GM13976 (cell line): ENCODE data around the gene ST3GAL2.
"Not testable (repeated sequence)": the region's sequence is repeated elsewhere in the genome, so short reads cannot be mapped to it uniquely, and the experiment has no call there.

Source experiments
- DNase-seq: peaks from one replicate; pipeline ENCODE4 v3.0.0; 2012; ENCODE audit warnings: low spot score
- in situ Hi-C: fragments of 300-500 bp; cut with MboI; formaldehyde crosslinking; loops from one replicate; pipeline ENCODE4 v1.12.0; 2022; ENCODE audit warnings: low sequenced_read_pairs, mixed read lengths, inconsistent platforms; ENCODE audit not compliant: unreplicated experiment
- TF ChIP-seq, protein P1 (sequence below): IDR thresholded peaks from 2 replicates; pipeline ENCODE4 v1.5.1; 2012; ENCODE audit warnings: borderline replicate concordance, mild to moderate bottlenecking; ENCODE audit not compliant: insufficient read depth; ENCODE audit errors: extremely low read depth, missing control alignments, control extremely low read depth

Gene ST3GAL2

DNA sequence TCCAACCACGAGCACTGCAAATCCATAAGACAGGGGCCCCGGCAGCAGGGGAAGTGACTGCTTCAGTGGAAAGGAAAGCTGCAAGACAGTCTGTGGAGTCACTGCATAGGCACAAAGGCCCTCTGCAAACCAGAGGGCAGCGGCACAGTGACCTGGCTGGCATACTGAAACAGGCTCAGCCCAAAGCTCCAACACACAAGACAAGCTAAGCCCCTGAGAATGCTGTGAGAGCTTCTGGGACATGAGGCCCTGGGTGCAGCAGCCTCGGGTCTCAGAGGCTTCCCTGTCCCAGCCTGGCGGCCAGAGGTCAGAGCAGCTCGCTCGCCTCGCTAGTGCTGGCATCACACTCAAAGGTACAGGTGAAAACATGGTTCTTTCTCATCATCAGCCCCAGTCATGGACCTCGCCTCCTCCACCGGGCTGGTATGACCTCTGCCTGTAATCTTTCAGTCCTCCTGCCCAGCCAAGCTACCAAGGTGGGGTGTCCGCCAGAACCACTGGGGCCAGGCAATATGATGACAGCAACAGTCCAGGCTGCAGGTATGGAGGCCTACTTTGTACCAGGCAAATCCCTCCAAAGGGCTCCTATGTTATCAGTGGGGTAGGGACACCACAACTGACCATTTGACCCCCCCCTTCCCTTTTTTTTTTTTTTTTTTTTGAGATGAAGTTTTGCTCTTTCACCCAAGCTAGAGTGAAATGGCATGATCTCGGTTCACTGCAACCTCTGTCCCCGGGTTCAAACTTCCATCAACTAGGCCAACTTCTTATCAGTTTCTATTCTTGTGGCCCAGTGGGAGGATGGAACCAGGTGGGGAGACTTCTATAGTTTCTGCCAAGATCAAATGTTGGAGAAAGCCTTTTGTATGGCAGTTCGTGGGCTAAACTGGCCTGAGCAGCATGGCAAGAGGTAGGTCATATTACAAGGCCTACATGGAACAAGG, 19.2 kb downstream of the ST3GAL2 start:
- TF ChIP-seq, protein P1, sequence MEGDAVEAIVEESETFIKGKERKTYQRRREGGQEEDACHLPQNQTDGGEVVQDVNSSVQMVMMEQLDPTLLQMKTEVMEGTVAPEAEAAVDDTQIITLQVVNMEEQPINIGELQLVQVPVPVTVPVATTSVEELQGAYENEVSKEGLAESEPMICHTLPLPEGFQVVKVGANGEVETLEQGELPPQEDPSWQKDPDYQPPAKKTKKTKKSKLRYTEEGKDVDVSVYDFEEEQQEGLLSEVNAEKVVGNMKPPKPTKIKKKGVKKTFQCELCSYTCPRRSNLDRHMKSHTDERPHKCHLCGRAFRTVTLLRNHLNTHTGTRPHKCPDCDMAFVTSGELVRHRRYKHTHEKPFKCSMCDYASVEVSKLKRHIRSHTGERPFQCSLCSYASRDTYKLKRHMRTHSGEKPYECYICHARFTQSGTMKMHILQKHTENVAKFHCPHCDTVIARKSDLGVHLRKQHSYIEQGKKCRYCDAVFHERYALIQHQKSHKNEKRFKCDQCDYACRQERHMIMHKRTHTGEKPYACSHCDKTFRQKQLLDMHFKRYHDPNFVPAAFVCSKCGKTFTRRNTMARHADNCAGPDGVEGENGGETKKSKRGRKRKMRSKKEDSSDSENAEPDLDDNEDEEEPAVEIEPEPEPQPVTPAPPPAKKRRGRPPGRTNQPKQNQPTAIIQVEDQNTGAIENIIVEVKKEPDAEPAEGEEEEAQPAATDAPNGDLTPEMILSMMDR = no peak
- no peak for DNase-seq
- in situ Hi-C loops = no loop called here

DNA sequence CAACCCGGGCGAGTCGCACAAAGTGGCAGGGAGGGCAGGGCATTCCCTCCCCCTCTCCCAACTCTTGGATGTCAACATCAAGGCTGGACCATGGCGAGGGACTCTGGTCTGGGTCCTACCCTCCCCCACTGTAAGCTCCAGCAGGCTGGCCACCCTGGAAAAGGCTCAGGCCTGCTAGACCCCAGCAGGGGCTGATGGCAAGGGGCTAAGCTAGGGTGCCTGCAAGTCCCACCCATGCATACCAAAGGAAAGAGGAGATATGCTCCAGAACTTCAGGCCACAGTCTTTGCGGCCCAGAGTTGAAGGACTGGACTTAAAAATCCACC, 19.9 kb downstream of the ST3GAL2 start:
- in situ Hi-C loops = no loop called here
- no peak for DNase-seq
- TF ChIP-seq, protein P1 = no peak

DNA sequence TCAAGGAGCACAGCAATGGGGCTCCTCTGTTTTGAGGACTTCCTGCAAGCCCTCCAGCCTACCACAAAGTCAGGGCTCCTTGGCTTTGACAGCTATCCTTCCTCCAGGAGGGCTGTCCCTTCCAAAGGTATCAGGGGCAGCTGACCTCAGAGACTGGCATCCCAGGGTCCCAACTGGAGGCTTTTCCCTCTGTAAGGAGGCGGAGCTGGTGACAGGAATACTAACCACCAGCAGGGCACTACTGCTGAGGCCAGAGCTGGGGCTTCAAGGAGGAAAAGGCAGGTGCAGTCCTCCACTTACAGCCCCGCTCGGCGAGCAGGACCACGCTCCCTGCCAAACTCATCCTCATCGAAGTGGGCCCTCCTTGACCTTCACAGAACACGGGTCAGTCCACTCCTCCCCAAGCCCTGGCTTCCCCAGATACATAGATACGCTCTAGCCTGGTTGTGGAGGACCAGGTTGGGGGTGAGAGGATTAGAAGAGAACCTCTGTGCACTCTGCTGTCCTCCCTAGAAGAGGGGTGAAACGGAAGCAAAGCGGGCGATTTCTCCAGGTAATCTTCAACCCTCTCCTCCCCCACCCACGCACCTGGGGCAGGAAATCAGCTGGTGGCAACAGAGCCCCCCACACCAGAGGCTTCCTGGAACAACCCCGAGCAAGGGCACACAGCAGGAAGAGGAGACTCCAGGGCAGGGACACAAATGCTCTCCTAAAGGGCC, 20.5 kb downstream of the ST3GAL2 start:
- TF ChIP-seq, protein P1 = no peak
- no peak for DNase-seq
- in situ Hi-C loops = no loop called here

DNA sequence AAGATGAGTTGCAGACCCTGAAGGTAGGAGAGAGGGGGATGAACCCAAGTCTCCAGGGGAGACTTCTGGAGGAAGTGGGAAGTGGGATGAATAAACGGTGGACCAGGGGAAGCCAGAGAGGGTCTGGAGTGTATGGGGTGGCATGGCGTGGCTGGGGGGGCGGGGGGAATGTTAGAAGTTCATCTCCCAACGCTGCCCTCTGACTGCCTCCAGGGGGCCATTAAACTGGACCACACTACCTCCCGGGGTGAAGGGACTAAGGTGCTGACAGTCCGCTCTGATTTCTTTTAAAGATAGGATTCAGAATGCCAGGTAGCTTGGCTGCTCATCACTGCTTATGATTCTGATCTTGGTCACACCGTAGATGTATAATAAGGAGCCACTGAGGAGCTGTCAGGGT, 21.2 kb downstream of the ST3GAL2 start:
- TF ChIP-seq, protein P1 = peak; percentile 4
- in situ Hi-C loops = no loop called here

DNA sequence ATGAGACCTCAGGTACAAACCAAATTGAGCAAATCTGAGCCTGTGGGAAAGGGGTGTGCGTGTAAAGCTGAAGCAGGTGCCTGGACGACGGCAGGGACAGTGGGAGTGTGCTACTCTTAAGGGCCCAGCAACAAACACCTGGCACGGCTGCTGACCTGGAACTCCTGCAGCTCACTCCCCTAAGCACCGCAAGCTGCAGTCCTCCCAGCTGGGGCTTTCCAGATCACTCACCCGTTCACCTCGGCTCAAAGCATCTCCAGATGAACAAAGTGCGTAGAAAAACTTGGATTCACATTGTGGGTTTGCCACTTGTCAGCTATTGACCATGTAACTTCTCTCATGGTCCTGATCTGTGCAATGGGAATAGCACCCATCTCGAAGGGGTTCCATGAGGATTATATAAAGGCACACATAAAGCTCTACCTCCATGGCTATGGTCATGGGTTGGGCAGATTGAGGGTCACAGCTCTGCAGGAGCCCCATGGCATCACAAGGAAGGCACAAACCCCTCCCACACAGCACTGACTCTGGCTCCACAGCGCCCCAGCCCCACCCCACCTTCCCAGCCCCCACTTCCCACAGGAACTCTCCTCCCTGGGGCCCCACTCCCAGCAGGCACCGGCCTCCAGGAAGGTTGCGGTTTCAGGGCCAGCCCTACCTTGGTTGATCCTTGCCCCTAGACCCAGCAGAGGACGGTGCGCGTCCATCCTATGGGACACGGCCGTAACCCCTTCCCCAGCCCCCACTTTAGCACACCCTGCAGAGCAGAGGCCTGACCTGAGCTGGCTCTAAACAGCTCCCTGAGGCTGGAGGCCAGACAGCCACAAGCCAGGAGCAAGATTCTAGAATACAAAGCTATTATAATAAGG, 21.9 kb downstream of the ST3GAL2 start:
- DNase-seq = peak; percentile 83
- TF ChIP-seq, protein P1 = no peak
- in situ Hi-C loops = no loop called here

More for the DNA sequence above, 21.2 kb downstream of the ST3GAL2 start:
- DNase-seq = no peak

DNA sequence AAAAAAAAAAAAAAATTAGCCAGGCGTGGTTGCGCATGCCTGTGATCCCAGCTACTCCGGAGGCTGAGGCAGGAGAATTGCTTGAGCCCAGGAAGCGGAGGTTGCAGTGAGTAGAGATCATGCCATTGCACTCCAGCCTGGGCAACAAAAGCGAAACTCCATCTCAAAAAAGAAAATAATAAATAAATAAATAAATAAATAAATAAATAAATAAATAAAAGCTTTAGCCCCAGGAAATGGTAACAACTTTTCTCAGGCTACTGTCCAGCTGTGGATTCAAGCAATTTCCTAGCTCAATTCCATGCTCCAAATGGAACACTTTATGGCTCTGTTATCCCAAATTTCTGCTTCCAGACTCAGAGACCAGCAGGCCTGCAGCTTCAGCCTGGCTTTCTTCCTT, 25.3 kb downstream of the ST3GAL2 start:
- DNase-seq, in situ Hi-C loops: not testable (repeated sequence)
